ENCODE data around the gene LAMC2.

Gene LAMC2

DNA sequence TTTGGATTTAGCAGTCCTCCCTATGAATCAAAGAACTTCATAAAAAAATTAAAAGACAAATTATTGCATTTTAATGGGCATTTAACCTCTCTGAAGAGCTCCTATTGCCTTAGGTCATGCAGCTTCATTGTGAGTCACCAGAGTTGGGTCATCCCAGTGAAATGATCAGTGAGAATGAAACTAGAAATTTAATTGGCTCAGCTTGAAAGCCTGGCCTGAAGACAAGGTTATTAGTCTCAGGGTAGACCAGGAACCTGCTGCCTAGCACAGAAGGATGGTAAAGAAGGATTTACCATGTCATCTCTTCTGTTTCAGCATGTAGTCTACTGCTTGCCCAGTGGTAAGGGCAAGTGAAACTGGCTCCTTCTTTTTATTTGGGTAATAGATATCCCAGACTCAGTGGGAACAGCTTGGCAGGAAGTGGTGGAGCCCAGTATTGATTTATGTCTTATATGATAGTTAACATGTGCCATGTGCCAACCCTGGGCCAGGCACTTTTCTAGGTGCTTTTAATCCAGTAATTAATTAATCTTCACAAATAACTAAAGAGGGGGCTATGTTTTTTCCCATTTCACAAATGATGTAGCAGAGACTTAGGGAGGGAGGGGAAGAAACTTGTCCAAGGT is 23.6 kb downstream of the LAMC2 start:
- H3K27ac ChIP-seq, result no peak overlapping the region

GRCh38 chr1:183210681-183211080 is 24.6 kb downstream of the LAMC2 start:
- TF ChIP-seq, protein P1, sequence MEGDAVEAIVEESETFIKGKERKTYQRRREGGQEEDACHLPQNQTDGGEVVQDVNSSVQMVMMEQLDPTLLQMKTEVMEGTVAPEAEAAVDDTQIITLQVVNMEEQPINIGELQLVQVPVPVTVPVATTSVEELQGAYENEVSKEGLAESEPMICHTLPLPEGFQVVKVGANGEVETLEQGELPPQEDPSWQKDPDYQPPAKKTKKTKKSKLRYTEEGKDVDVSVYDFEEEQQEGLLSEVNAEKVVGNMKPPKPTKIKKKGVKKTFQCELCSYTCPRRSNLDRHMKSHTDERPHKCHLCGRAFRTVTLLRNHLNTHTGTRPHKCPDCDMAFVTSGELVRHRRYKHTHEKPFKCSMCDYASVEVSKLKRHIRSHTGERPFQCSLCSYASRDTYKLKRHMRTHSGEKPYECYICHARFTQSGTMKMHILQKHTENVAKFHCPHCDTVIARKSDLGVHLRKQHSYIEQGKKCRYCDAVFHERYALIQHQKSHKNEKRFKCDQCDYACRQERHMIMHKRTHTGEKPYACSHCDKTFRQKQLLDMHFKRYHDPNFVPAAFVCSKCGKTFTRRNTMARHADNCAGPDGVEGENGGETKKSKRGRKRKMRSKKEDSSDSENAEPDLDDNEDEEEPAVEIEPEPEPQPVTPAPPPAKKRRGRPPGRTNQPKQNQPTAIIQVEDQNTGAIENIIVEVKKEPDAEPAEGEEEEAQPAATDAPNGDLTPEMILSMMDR (IDR thresholded peaks at IDR 0.05), result no peak
- no peak for TF ChIP-seq ZFX (IDR thresholded peaks at IDR 0.05; ENCODE audit: borderline replicate concordance)
- H3K27ac ChIP-seq, result no peak overlapping the region

More for the DNA sequence above, 23.6 kb downstream of the LAMC2 start:
- no peak for TF ChIP-seq ZFX (IDR thresholded peaks at IDR 0.05; ENCODE audit: borderline replicate concordance)
- TF ChIP-seq, protein P1 (IDR thresholded peaks at IDR 0.05), result no peak

DNA sequence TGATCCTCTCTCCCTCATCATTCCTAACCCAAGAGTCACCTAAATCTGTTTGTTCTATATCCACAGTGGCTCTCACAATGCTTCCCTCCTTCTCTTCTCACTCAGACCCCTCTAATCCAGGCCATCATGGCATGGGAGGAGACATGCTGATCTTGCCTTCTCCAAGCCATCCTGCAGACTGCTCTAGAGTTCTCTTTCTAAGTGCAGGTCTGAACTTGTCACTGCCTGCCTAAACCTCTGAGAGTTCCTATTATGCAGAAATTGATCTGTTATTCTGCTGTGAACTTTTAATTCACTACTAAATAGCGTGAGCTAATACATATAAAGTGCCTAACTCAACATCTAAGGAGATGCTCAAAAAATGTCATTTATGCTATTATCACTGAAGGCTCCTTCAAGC is 26.8 kb downstream of the LAMC2 start:
- no peak overlapping the region for H3K27ac ChIP-seq
- TF ChIP-seq, protein P1 (IDR thresholded peaks at IDR 0.05), result no peak
- no peak for TF ChIP-seq ZFX (IDR thresholded peaks at IDR 0.05; ENCODE audit: borderline replicate concordance)

DNA sequence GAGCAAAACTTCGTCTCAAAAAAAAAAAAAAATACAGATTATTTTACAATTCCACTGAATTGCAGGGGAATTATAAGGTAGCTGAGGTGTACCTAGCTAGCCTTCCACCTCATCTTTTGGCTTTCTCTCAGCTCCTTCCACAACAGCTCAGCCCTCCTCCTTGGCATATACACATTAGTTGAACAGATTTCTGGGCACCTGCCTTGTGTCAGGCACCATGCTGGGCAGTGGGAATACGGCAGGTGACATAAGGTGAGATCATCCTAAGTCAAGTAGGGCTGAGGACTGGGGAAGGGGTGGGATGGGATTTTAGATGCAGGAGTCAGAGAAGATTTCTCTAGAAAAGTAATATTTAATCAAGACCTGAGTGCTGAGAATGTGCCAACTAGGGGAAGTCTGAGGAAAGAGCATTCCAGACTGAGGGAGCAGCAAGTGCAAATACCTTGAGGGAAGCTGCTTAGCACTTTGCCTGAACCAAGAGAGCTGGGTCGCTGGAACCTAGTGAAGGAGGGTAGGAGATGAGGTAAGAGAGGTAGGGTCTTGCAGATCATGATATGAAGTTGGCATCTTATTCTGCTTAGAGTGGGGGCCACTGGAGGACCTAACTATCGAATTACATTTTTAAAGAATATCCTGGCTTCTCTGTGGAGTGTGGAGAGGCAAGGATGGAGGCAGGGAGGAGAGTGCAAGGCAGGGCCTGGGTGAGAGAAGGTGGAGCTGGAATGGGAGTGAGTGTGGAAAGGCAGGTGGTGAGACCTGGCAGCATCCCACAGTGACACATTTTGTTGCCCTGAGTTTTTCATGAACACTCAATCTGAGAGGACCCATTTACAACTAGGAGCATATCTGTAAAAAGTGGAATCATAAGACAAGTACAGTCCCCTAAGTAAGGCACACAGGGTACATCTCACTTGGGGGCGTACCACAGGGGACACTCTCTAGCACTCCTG is 28.2 kb downstream of the LAMC2 start:
- TF ChIP-seq ZFX (IDR thresholded peaks at IDR 0.05; ENCODE audit: borderline replicate concordance), result no peak
- TF ChIP-seq, protein P1 (IDR thresholded peaks at IDR 0.05), result no peak
- H3K27ac ChIP-seq, result no peak overlapping the region

DNA sequence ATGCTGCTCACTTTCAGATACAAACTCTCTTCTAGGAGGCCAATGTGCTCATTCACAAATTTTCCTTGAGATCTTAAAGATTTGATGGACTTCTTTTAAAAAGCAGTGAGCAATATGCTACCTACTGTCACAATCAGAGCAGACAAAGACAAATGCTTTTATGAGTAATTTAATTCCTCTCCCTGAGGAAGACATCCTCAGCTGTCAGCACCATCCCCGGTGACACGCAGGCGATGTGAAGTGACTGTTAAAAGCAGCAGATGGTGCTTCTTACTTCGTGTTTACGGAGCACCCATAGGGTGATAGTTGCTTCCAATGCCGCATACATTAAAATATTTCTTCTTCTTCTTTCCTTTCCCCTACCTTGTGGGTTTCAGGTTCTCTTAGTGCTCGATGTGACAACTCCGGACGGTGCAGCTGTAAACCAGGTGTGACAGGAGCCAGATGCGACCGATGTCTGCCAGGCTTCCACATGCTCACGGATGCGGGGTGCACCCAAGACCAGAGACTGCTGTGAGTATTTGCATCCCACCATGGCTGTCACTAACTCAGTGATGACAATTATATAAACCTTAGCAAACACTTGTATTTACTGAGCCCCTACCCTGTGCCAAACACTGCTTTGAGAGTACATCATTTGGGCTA is 29.1 kb downstream of the LAMC2 start:
- TF ChIP-seq, protein P1 (IDR thresholded peaks at IDR 0.05), result no peak
- TF ChIP-seq ZFX (IDR thresholded peaks at IDR 0.05; ENCODE audit: borderline replicate concordance), result no peak
- no peak overlapping the region for H3K27ac ChIP-seq

GRCh38 chr1:183215936-183216335 is 29.9 kb downstream of the LAMC2 start:
- TF ChIP-seq ZFX (IDR thresholded peaks at IDR 0.05; ENCODE audit: borderline replicate concordance), result no peak
- TF ChIP-seq, protein P1 (IDR thresholded peaks at IDR 0.05), result no peak
- H3K27ac ChIP-seq, result no peak overlapping the region
